Thyroid gland (tissue), 4 donors: ENCODE results near the gene FRMD4B.

Source experiments
- CTCF ChIP-seq, 6 experiments: fragments of 200-600 bp in 3 of 6; fragments of 450-650 bp in 3 of 6; sonication (generic) in 3 of 6; IDR thresholded peaks; one replicate each; pipeline ENCODE4 v1.5.1; 2016 to 2019; ENCODE audit warnings: antibody characterized with exemption in 6 of 6, mild to moderate bottlenecking in 2 of 6, inconsistent platforms in 1 of 6, moderate library complexity in 1 of 6
- POLR2A ChIP-seq, 2 donors: fragments of 450-650 bp; IDR thresholded peaks; one replicate each; pipeline ENCODE4 v1.6.1; 2017; ENCODE audit warnings: antibody characterized with exemption in 2 of 2, mild to moderate bottlenecking in 2 of 2, moderate library complexity in 1 of 2

- TF ChIP-seq POLR2A (IDR thresholded peaks at IDR 0.05) (no peak), CTCF (IDR thresholded peaks at IDR 0.05) (no peak)
Observed at GRCh38 chr3:69251078-69251805, 134.6 kb downstream of the FRMD4B start.
